NCI-H1417 (cell line): ENCODE data around the gene WDR62.

Experiments
- DNase-seq, 3 experiments: peaks; one replicate each; lab custom pipeline; 2025; lab: John Stamatoyannopoulos, UW

The WDR62 gene

GRCh38 chr19:36140304-36141038 lies 85.8 kb downstream of the WDR62 start:
- peak; percentile 72 to 85 (median 74) for DNase-seq

GRCh38 chr19:36141039-36141927 lies 86.6 kb downstream of the WDR62 start:
- peak; percentile 72 to 94 (median 89) for DNase-seq

- no peak for DNase-seq
These were observed 87.3 kb downstream of the WDR62 start for GRCh38 chr19:36142046-36142445.

GRCh38 chr19:36142496-36142895 lies 87.8 kb downstream of the WDR62 start:
- DNase-seq: no peak

- DNase-seq: no peak
These were observed 89.9 kb downstream of the WDR62 start for GRCh38 chr19:36144624-36145023.

- peak in 1 of 3 experiments; percentile 3 for DNase-seq
These were observed 95.1 kb downstream of the WDR62 start for GRCh38 chr19:36149673-36150406.

- DNase-seq: no peak
These were observed 95.9 kb downstream of the WDR62 start for GRCh38 chr19:36150586-36150985.

GRCh38 chr19:36151144-36152018 lies 96.7 kb downstream of the WDR62 start:
- no peak for DNase-seq

GRCh38 chr19:36152019-36152351 lies 97.3 kb downstream of the WDR62 start:
- no peak for DNase-seq

GRCh38 chr19:36152352-36153091 lies 97.8 kb downstream of the WDR62 start, which contains the start of gene COX7A1:
TSS of gene COX7A1 (minus strand) at chr19:36152447. CDS start at chr19:36152407, 40 bp downstream.
- DNase-seq: no peak

GRCh38 chr19:36153126-36153525 lies 98.4 kb downstream of the WDR62 start:
- no peak for DNase-seq
